Measurements from ENCODE around the gene ASF1B. TPM values are rescaled to one million over a fixed set of nuclear protein-coding genes. Genes with fewer than 3 reads are reported as not detected.

ASF1B gene
- total and polyA plus RNA-seq, 8 donors, result 2.6 to 120 (median 7.0) TPM; not detected in 1

- intact Hi-C loops (cut with DNase I; ENCODE audit: low total_unique reads), result no loop called here
- Histone ChIP-seq H3K36me3 (peaks cover 9 to 25% (median 16%) of the 10 kb centered on the region in 4 donors), H3K4me1 (peaks cover 21 to 56% (median 43%) of the 10 kb centered on the region in 4 donors), H3K9me3 (no peaks in the 10 kb centered on the region), H3K27me3 (no peaks in the 10 kb centered on the region), H3K27ac (no peak within 1 kb of the TSS), H3K4me3 (no peak within 1 kb of the TSS)
- 36 to 57% (median 45%) methylated on average over 13 to 54 of the region's 54 CpGs for WGBS, 5 donors
- peak in 1 of 2 donors; percentile 64 for DNase-seq
- TF ChIP-seq POLR2AphosphoS5 (IDR thresholded peaks at IDR 0.05) (no peak), POLR2A (IDR thresholded peaks at IDR 0.05) (no peak), EP300 (IDR thresholded peaks at IDR 0.05) (no peak), CTCF (IDR thresholded peaks at IDR 0.05) (no peak)
These were observed 50.9 kb downstream of the ASF1B start, which contains the start of gene C19orf67 for GRCh38 chr19:14085309-14085995. Gene C19orf67, minus strand, starts transcription at chr19:14085783. Its CDS starts 156 bp downstream, at chr19:14085627.

GRCh38 chr19:14082675-14082960 lies 53.8 kb downstream of the ASF1B start:
- no peak for TF ChIP-seq POLR2AphosphoS5 (IDR thresholded peaks at IDR 0.05)
- no peak for TF ChIP-seq EP300 (IDR thresholded peaks at IDR 0.05)
- no peak for TF ChIP-seq CTCF (IDR thresholded peaks at IDR 0.05)
- no peak for TF ChIP-seq POLR2A (IDR thresholded peaks at IDR 0.05)
- peak overlapping the region in 4 of 5 donors; percentile 90 to 96 (median 94) for H3K27ac ChIP-seq
- H3K9me3 ChIP-seq, result no peaks in the 10 kb centered on the region
- no peaks in the 10 kb centered on the region for H3K27me3 ChIP-seq
- intact Hi-C loops (cut with DNase I; ENCODE audit: low total_unique reads), result no loop called here
- peaks cover 0 to 10% (median 2%) of the 10 kb centered on the region in 4 donors for H3K36me3 ChIP-seq
- peak overlapping the region in 3 of 4 donors; percentile 60 to 83 (median 82) for H3K4me3 ChIP-seq
- 0 to 63% (median 31%) methylated on average over 1 of the region's 1 CpG for WGBS, 5 donors
- peaks cover 21 to 59% (median 40%) of the 10 kb centered on the region in 4 donors for H3K4me1 ChIP-seq
- no peak for DNase-seq

- peak; percentile 45 to 74 for DNase-seq
- no peaks in the 10 kb centered on the region for H3K9me3 ChIP-seq
- H3K27ac ChIP-seq, result peak overlapping the region; percentile 90 to 96 (median 92)
- WGBS, 5 donors, result 14 to 27% (median 15%) methylated on average over 14 to 24 of the region's 24 CpGs
- no peaks in the 10 kb centered on the region for H3K27me3 ChIP-seq
- peak overlapping the region; percentile 60 to 83 (median 82) for H3K4me3 ChIP-seq
- TF ChIP-seq CTCF (IDR thresholded peaks at IDR 0.05) (no peak), EP300 (IDR thresholded peaks at IDR 0.05) (no peak), POLR2AphosphoS5 (IDR thresholded peaks at IDR 0.05) (no peak), POLR2A (IDR thresholded peaks at IDR 0.05) (no peak)
- H3K4me1 ChIP-seq, result peaks cover 21 to 62% (median 40%) of the 10 kb centered on the region in 4 donors
- intact Hi-C loops (cut with DNase I; ENCODE audit: low total_unique reads), result no loop called here
- H3K36me3 ChIP-seq, result peaks cover 0 to 6% (median 0%) of the 10 kb centered on the region in 4 donors
These were observed 54.4 kb downstream of the ASF1B start for GRCh38 chr19:14081797-14082674.
